Measurements from ENCODE around the gene HK3.

HK3 gene

GRCh38 chr5:176897263-176897662 is 1.9 kb downstream of the HK3 start:
- ATAC-seq (ENCODE audit: insufficient read depth, low read depth): no peak
- no peaks in the 10 kb centered on the region for H3K9me3 ChIP-seq (ENCODE audit: insufficient read depth, low read length, severe bottlenecking)
- H3K9ac ChIP-seq (ENCODE audit: low read depth, low read length): no peak overlapping the region
- H3K79me2 ChIP-seq (ENCODE audit: insufficient read depth, low read length): no peaks in the 10 kb centered on the region
- DNase-seq: no peak
- no peak overlapping the region for H2AFZ ChIP-seq (ENCODE audit: low read depth, low read length)
- H3K4me2 ChIP-seq (ENCODE audit: insufficient read depth, low read length): no peak overlapping the region
- peaks cover 5% of the 10 kb centered on the region for H3K27me3 ChIP-seq (ENCODE audit: insufficient read depth, low read length, poor library complexity)
- no peaks in the 10 kb centered on the region for H3K36me3 ChIP-seq (ENCODE audit: insufficient read depth, low read length)
- no peak overlapping the region for H3K4me3 ChIP-seq (ENCODE audit: low read depth in 1 of 2, low read length in 2 of 2)
- H3K27ac ChIP-seq (ENCODE audit: low read length): no peak overlapping the region
- H3K4me1 ChIP-seq (ENCODE audit: insufficient read depth, low read length): no peaks in the 10 kb centered on the region
- no peak for TF ChIP-seq CTCF (IDR thresholded peaks at IDR 0.05; ENCODE audit: borderline replicate concordance, extremely low read depth, low read length, poor library complexity, severe bottlenecking)
- no peak for TF ChIP-seq EZH2 (IDR thresholded peaks at IDR 0.05; ENCODE audit: borderline replicate concordance, low read depth, low read length, severe bottlenecking)
- no peaks in the 10 kb centered on the region for H4K20me1 ChIP-seq (ENCODE audit: insufficient read depth, low read length)

GRCh38 chr5:176895831-176896230 is 3.3 kb downstream of the HK3 start:
- ATAC-seq (ENCODE audit: insufficient read depth, low read depth): no peak
- DNase-seq: no peak
- H3K9me3 ChIP-seq (ENCODE audit: insufficient read depth, low read length, severe bottlenecking): no peaks in the 10 kb centered on the region
- peaks cover 5% of the 10 kb centered on the region for H3K27me3 ChIP-seq (ENCODE audit: insufficient read depth, low read length, poor library complexity)
- TF ChIP-seq EZH2 (IDR thresholded peaks at IDR 0.05; ENCODE audit: borderline replicate concordance, low read depth, low read length, severe bottlenecking): no peak
- no peak for TF ChIP-seq CTCF (IDR thresholded peaks at IDR 0.05; ENCODE audit: borderline replicate concordance, extremely low read depth, low read length, poor library complexity, severe bottlenecking)
- peaks cover 3% of the 10 kb centered on the region; the same call in 1 of the 2 replicates for H4K20me1 ChIP-seq (ENCODE audit: insufficient read depth, low read length)
- no peak overlapping the region for H3K4me2 ChIP-seq (ENCODE audit: insufficient read depth, low read length)
- no peak overlapping the region for H3K27ac ChIP-seq (ENCODE audit: low read length)
- no peaks in the 10 kb centered on the region for H3K4me1 ChIP-seq (ENCODE audit: insufficient read depth, low read length)
- no peak overlapping the region for H2AFZ ChIP-seq (ENCODE audit: low read depth, low read length)
- H3K79me2 ChIP-seq (ENCODE audit: insufficient read depth, low read length): no peaks in the 10 kb centered on the region
- H3K36me3 ChIP-seq (ENCODE audit: insufficient read depth, low read length): no peaks in the 10 kb centered on the region
- H3K4me3 ChIP-seq (ENCODE audit: low read depth in 1 of 2, low read length in 2 of 2): no peak overlapping the region
- H3K9ac ChIP-seq (ENCODE audit: low read depth, low read length): no peak overlapping the region

- H3K4me3 ChIP-seq (ENCODE audit: low read depth in 1 of 2, low read length in 2 of 2): no peak overlapping the region
- peaks cover 3% of the 10 kb centered on the region; the same call in 1 of the 2 replicates for H4K20me1 ChIP-seq (ENCODE audit: insufficient read depth, low read length)
- H3K36me3 ChIP-seq (ENCODE audit: insufficient read depth, low read length): no peaks in the 10 kb centered on the region
- no peak overlapping the region for H3K27ac ChIP-seq (ENCODE audit: low read length)
- H3K27me3 ChIP-seq (ENCODE audit: insufficient read depth, low read length, poor library complexity): peaks cover 5% of the 10 kb centered on the region
- DNase-seq (no peak), ATAC-seq (ENCODE audit: insufficient read depth, low read depth) (no peak)
- TF ChIP-seq CTCF (IDR thresholded peaks at IDR 0.05; ENCODE audit: borderline replicate concordance, extremely low read depth, low read length, poor library complexity, severe bottlenecking): no peak
- no peak for TF ChIP-seq EZH2 (IDR thresholded peaks at IDR 0.05; ENCODE audit: borderline replicate concordance, low read depth, low read length, severe bottlenecking)
- no peaks in the 10 kb centered on the region for H3K9me3 ChIP-seq (ENCODE audit: insufficient read depth, low read length, severe bottlenecking)
- no peak overlapping the region for H3K4me2 ChIP-seq (ENCODE audit: insufficient read depth, low read length)
- no peak overlapping the region for H3K9ac ChIP-seq (ENCODE audit: low read depth, low read length)
- H2AFZ ChIP-seq (ENCODE audit: low read depth, low read length): no peak overlapping the region
- H3K4me1 ChIP-seq (ENCODE audit: insufficient read depth, low read length): no peaks in the 10 kb centered on the region
- H3K79me2 ChIP-seq (ENCODE audit: insufficient read depth, low read length): no peaks in the 10 kb centered on the region
Observed at GRCh38 chr5:176894298-176894697, 4.8 kb downstream of the HK3 start.

- H3K4me1 ChIP-seq (ENCODE audit: insufficient read depth, low read length): no peaks in the 10 kb centered on the region
- no peaks in the 10 kb centered on the region for H3K79me2 ChIP-seq (ENCODE audit: insufficient read depth, low read length)
- no peaks in the 10 kb centered on the region for H3K9me3 ChIP-seq (ENCODE audit: insufficient read depth, low read length, severe bottlenecking)
- peaks cover 5% of the 10 kb centered on the region for H3K27me3 ChIP-seq (ENCODE audit: insufficient read depth, low read length, poor library complexity)
- DNase-seq (no peak), ATAC-seq (ENCODE audit: insufficient read depth, low read depth) (no peak)
- no peak overlapping the region for H2AFZ ChIP-seq (ENCODE audit: low read depth, low read length)
- H3K4me3 ChIP-seq (ENCODE audit: low read depth in 1 of 2, low read length in 2 of 2): no peak overlapping the region
- no peak for TF ChIP-seq EZH2 (IDR thresholded peaks at IDR 0.05; ENCODE audit: borderline replicate concordance, low read depth, low read length, severe bottlenecking)
- TF ChIP-seq CTCF (IDR thresholded peaks at IDR 0.05; ENCODE audit: borderline replicate concordance, extremely low read depth, low read length, poor library complexity, severe bottlenecking): no peak
- no peak overlapping the region for H3K4me2 ChIP-seq (ENCODE audit: insufficient read depth, low read length)
- H3K36me3 ChIP-seq (ENCODE audit: insufficient read depth, low read length): no peaks in the 10 kb centered on the region
- no peak overlapping the region for H3K27ac ChIP-seq (ENCODE audit: low read length)
- no peak overlapping the region for H3K9ac ChIP-seq (ENCODE audit: low read depth, low read length)
- H4K20me1 ChIP-seq (ENCODE audit: insufficient read depth, low read length): peaks cover 3% of the 10 kb centered on the region; the same call in 1 of the 2 replicates
Observed at GRCh38 chr5:176892663-176893062, 6.5 kb downstream of the HK3 start.

All from DND-41 (cell line).